Daoy (cell line): ENCODE data around the gene MOB1A. TPM values are rescaled to one million over a fixed set of nuclear protein-coding genes. Genes with fewer than 3 reads are reported as not detected.
"Not testable (repeated sequence)": the region's sequence is repeated elsewhere in the genome, so short reads cannot be mapped to it uniquely, and the experiment has no call there.

ENCODE experiments used
- DNase-seq: peaks from one replicate; pipeline ENCODE4 v3.0.0-alpha.2; 2015; ENCODE audit warnings: low read depth
- total RNA-seq: library from RNA; depleted of rRNA; stranded (reverse); fragments of >200 nt; shearing (Covaris generic); gene quantifications from 2 replicates; pipeline ENCODE4 v1.2.3, GENCODE V29; 2014

Gene MOB1A
- total RNA-seq, 1 experiment from 2014 or later: 101 TPM

DNA sequence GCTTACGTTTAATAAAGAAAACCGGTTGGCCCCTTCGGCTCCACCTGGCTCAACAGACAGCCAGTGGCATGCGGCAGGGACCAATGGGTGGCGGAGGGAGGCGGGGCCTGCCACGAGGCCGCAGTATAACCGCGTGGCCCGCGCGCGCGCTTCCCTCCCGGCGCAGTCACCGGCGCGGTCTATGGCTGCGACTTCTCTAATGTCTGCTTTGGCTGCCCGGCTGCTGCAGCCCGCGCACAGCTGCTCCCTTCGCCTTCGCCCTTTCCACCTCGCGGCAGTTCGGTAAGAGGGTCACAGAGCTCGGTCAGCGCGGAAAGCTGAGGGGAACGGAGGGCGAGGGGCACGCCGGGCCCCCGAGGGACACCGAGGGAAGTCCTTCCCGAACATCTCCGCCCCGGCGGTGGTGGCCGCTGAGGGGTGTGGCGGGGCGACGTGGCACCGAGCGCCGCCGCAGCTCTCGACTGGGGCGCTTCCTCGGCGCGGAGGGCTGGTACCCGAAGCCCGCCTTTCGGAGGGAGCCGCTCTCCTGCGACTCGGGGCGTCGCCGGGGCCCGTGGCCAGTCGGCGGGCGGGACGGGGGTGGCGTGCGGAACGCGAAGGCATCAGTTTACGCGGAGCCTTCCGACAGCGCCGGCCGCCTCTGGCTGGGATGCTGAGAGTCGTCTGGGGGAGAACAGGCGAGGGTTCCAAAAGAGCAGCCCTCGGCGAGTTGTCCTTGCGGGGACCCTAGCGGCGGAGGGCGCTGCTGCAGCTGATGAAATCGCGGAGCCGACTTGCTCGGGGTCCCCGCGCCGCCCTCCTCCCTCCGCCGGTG is 20.0 kb upstream of the MOB1A start, which contains the start of gene MTHFD2:
TSS of gene MTHFD2 (plus strand) at position 155 of the 814 bp plus-strand sequence. CDS start at position 182, 27 bp downstream.
- DNase-seq: peak; percentile 96

DNA sequence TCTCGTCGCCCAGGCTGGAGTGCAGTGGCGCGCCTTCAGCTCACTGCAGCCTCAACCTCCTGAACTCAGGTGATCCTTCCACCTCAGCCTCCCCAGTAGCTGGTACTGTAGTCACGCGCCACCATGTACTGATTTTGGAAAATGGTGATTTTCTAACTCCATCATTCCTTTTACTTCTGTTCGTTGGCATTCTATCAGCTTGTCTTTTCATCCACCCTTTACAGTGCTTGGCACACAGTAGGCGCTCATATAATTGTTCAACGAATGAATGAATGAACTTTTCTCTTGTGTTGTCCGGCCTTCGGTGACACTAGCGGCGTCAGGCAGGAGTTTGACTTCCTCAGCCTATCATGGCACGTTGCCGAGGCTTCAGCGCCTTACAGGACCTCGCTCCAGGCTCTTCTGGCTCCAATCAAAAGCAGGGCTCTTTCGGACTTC is 19.4 kb upstream of the MOB1A start:
- no peak for DNase-seq

DNA sequence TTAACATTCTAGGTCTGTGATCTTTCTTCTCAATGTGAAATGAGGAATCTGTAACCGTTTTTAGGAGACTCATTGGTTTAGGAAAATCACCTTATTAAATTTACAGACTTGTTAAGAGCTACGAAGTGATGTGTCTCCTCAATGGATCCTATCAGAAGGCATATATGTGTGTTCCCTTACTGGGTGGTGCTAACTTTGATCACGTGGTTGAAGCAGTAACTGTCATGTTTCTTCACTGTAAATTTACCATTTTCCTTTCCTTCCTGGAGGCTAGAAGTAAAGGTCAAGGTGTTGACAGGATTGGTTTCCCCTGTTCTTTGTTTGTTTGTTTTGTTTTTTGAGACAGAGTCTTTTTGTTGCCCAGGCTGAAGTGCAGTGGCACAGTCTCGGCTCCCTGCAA is 18.4 kb upstream of the MOB1A start:
- no peak for DNase-seq

DNA sequence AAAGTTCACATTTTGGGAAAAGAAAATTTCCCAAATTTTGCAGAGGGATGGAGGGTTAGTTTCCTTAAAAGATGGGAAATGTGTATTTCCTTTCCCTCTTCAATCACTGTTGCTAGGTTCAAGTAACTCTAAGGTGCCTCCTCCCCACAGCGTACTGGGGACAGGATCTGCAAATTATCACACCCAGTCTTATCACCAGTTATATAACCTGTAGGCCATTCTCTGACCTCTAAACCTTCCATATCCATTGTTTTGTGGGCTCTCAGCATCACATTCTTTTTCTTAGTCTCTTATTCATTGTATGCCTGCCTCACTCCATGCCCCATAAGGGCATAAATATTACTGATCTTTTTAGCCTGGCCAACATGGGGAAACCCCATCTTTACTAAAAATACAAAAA is 16.1 kb upstream of the MOB1A start:
- no peak for DNase-seq

DNA sequence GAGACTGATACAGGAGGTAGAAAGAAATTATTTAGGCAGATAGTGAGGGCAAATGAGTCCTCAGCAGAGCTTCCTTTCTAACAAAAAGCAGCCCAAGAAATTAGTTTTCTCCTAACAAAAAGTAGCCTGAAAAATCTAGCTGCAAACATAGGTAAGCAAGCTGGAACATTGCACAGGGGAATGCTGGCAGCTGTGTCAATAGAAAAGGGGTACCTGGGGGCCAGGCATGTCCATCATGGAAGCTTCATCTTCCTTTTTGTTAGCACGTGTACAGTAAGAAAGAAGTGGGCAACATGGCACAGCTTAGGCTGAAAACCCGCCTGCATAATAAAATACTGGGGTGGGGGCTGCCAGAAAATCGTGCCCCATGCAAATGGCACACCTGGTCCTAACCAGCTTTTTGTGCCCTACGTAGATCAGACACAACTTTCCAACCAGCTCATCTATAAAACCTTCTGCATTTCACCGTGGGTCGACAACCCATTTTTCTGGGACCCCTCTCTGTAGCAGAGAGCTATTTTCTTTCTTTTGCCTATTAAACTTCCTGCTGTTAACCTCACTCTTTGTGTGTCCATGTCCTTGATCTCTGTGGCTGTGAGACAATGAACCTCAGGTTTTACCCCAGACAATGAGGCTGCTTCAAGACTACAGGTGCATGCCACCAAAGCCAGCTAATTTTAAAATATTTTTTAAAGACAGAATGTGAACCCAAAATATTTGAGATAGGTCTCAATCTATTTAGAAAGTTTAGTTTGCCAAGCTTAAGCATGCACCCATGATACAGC is 13.1 kb upstream of the MOB1A start:
- DNase-seq: no peak

DNA sequence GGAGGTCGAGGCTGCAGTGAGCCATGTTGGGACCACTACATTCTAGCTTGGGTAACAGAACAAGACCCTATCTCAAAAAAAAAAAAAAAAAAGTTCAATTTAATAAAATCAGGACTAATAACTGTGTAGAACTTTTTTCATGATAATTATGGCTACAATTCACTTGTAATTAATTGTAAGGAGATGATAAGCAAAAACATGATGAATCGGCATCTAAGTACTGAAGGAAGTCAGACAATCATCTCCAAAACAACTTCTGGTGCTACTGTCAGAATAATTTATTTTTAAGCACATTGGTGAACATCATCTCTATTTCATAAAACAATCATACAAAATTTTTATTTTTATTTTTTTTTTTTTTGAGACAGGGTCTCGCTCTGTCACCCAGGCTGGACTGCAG is 10.0 kb upstream of the MOB1A start:
- no peak for DNase-seq

DNA sequence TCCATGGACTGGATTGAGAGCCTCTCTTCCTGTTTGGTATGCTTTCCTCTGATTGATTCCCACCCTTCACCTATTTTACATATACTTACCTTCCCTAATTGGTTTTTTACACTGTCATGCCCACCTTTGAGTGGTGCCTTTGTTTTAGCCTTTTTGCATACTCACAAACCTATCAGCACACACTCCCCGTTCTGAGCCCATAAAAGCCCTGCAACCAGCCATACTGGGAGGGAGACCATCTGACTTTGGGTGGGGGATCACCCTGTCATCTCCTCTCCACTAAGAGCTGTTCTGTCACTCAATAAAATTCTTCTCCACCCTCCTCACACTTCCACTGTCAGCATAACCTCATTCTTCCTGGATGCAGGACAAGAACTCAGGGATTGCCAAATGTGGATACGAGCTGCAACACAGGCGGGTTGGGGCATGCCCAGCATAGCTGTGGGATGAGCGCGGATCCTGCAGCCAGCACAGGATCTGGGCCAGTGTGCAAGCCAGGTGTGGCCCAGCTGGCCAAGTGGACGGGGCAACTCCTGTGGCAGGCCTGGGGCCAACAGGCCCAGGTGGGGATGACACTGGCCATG is 9.4 kb upstream of the MOB1A start:
- DNase-seq: peak; percentile 9

DNA sequence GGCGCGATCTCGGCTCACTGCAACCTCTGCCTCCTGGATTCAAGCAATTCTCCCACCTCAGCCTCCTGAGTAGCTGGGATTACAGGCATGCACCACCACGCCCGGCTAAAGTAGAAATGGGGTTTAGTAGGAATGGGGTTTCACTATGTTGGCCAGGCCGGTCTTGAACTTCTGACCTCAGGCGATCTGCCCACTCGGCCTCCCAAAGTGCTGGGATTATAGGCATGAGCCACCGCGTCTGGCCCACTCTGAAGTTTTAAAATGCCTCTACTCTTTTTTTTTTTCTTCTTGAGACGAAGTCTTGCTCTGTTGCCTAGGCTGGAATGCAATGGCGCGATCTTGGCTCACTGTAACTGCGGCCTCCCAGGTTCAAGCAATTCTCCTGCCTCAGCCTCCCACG is 8.0 kb upstream of the MOB1A start:
- DNase-seq: not testable (repeated sequence)

DNA sequence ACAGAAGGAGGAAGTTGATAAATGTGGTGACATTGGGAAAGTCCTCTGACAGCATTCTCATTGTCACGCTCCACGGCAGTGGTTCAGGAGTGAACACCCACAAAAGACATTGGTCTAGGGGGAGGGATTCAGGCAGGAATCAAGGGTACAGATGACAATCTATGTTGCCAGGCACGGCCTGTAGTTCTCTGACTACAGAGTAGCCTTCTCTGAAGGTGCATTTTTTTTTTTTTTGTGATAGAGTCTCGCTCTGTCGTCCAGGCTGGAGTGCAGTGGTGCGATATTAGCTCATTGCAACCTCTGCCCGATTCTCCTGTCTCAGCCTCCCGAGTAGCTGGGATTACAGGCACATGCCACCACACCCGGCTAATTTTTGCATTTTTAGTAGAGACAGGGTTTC is 7.4 kb upstream of the MOB1A start:
- DNase-seq: no peak

DNA sequence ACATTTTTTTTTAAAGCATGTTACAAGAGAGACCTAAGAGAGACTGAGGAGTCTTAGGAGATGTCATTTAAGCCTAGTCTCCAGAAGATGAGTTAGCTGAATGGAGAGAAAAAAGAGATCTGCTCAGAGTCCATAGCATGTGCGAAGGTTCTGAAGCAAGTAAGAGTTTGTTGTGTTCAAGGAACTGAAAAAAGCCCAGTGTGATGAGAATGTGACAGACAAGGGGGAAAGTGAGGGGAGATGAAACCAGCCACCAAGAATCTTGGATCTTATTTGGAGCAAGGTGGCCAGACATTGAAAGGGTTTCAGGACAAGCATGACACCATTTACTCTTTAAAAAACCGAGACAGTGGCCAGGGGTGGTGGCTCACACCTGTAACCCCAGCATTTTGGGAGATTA is 5.2 kb upstream of the MOB1A start:
- no peak for DNase-seq

DNA sequence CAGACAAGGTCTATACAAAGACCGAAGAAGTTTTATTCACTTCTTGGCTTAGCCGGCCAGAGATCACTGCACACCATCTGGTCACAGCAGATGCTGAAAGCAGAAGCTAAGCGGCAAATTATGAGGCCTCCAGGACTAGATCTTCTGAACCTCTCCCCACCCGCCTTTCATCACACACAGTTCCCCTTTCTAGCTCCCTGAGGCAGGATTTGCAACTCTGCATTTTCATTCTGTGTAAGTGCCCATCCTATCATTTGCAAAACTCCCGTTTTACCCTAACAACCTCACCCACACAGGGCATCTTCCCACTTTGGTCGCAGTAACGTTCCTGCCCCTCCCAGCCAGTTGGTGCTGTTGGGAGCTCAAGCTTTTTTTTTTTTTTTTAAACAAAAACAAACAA is 3.1 kb upstream of the MOB1A start:
- no peak for DNase-seq

DNA sequence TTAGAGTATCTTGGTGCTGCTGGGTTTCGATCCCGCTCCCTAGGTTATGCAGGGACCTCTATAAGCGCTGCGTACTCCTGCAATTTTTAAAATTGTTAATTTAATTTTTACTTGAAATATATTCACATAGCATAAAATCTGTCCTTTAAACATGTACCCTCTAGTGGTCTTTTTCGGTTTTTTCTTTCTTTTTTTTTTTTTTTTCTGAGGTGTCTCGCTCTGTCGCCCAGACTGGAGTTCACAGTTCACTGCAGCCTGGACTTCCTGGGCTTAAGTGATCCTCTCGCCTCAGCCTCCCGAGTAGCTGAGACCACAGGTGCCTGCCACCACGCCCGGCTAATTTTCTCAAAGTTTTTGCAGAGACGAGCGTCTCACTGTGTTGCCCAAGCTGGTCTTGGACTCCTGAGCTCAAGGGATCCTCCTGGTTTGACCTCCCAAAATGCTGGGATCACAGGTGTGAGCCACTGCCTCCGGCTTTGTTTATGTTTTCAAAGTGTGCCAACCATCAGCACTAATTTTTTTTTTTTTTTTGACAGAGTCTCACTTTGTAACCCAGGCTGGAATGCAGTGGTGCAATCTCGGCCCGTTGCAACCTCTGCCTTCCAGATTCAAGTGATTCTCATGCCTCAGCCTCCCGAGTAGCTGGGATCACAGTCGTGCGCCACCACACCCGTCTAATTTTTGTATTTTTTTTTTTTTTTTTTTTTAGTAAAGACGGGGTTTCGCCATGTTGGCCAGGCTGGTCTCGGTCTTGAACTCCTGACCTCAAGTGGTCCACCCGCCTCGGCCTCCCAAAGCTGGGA is 585 bp upstream of the MOB1A start:
- DNase-seq: peak; percentile 9

DNA sequence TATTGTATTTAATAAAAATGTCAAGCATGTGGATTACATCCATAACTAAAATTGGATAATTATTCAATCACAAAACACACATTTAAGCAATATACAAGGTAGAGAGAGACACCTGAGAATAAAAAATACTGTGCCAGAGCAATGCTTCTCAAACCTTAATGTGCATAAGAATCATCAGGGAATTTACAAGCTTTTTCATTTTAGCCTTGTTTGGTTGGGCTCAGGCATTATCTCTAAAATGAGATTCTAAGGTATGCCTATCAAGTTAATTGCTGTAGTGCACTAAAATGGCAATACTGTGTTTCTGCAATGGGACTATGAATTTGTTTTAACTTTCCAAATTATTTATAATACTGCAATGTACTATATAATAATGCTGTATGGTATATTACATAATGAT is 983 bp downstream of the MOB1A start:
- DNase-seq: no peak

DNA sequence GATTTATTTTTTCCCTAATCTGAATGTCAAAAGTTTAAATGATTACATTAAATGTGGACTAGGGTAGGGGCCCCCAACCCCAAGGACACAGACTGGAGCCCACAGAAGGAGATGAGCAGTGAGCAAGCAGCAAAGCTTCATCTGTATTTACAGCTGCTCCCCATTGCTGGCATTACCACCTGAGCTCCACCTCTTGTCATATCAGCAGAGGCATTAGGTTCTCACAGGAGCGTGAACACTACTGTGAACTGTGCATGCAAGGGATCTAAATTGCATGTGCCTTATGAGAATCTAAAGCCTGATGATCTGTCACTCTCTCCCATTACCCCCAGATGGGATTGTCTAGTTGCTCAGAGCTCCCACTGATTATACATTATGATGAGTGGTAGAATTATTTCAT is 3.8 kb downstream of the MOB1A start:
- DNase-seq: no peak

DNA sequence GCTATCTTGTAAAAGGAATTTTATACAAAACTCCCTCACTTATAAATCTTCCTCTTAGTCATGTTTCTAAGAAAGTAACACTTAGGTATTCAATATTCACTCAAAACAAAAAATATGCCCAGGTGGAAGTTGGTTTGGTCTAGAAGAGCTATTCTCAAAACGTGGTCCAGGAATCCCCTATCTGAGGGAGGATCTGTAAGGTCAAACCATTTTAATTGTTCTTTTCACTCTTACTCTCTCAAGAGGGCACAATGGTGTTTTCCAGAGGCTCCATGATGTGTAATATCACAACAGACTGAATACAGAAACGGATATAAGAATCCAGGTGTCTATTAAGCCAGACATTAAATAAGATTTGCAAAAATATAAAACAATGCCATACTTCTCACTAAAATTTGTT is 9.9 kb downstream of the MOB1A start:
- DNase-seq: no peak

DNA sequence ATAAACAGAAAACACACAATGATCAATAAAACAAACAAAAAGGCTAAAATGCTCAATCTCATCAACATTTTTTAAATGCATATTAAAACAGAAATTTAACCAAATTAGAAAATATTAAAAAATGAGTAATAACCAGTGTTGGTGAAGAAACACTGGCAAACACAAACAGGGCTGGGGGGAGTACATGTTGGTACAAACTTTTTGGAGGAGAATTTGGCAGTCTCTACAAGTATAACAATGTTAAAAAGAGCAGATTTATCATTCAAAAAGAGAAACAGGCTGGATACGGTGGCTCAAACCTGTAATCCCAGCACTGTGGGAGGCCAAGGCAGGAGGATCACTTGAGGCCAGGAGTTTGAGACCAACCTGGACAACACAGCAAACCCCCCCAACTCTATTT is 13.9 kb downstream of the MOB1A start:
- DNase-seq: no peak

DNA sequence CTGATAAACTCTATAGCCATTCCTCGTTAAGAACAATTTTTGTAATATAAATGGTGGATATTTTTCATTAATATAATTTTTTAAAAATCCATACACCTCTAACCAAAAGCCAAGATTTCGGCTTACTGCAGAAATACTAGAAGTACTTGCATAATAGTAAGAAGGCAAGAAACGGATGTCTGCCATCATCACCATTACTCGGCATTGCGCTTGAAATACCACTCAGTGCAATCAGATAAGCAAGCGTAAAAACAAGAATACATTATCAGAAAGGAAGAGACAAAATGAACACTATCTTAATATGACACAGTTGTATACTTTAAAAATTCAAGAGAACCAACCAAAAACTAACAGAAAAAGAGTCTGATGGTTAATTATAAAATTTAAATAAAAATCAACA is 15.7 kb downstream of the MOB1A start:
- no peak for DNase-seq

DNA sequence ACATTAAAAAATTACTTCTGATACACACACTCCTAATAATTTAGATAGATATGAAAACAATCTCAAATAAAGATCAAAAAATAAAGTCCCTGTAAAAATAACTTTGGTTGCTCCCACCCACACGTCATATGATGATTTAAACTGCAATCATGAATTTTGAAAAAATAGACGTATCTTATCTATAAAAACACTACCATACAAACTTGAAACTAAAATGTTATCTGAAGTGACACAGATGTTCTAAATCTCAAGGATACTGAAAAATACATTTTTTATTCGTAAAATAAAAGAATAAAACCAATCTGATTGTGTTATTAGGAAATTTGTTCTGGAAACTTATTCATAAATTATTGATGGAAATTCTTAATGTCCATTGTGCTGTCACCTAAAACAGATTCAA is 22.8 kb downstream of the MOB1A start:
- DNase-seq: no peak

DNA sequence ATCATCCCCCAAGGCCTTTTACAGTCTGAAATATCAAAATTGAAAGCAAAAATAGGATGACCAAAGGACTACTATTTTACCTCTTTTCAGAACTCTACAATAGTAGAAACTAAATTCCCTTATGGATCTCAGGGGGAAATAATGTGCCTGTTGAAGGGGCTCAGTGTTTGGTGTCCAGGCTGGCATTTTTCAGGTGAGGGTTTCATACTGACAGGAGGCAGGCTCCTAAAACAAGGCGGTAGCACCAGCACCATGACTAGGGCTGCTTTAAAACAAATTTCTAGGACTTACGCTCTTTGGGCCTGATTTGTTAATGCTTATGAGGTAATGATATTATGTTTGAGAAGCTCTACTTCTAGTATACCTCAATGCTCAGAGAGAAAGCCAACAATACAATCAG is 25.7 kb downstream of the MOB1A start:
- DNase-seq: no peak

DNA sequence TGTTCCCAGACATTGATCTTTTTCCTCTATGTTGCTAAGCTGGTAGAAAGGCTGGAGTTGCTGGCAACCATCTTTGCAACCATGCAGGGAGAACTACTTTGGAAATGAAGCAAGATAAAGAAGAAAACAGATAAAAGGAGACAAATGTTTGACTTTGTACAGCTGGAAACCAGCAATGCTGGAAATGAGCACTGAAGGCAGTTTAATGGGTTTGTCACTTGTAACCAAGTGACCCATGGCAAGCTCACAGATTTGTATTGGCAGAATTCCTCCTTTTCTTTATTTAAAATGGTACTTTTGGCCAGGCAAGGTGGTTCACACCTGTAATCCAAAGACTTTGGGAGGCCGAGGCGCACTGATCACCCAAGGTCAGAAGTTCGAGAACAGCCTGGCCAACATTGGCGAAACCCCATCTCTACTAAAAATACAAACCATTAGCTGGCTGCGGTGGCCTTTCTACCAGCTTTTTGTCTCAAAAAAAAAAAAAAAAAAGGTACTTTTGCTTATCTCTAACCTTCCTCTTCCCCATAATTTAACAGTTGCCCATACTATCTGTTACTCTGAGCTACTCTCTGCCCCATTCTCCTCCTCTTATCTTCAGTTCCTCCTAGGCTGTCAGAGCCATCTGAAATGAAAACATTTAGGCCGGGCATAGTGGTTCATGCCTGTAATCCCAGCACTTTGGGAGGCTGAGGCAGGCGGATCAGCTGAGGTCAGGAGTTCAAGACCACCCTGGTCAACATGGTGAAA is 28.9 kb downstream of the MOB1A start:
- DNase-seq: no peak

DNA sequence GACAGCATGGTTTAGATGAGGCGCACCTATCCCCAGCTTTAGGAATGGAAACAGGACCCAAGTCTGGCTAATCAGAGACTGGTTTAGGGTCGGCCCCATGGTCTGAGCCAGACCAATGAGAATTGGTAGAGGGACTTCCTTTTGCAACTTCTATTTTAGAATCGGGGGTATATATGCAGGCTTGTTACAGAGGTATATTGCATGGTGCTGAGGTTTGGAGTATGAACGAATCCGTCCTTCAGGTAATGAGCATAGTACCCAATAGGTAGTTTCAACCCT is 29.5 kb downstream of the MOB1A start:
- DNase-seq: no peak
